Measurements from ENCODE around the gene ALAS1. TPM values are rescaled to one million over a fixed set of nuclear protein-coding genes. Genes with fewer than 3 reads are reported as not detected.

Gene ALAS1
- total RNA-seq, 1 experiment from 2014 or later, result 80.2 TPM

- no peak for DNase-seq
- no peak for TF ChIP-seq CTCF (IDR thresholded peaks at IDR 0.05; ENCODE audit: unreplicated experiment)
- H3K4me3 Mint-ChIP-seq (ENCODE audit: low read depth, unreplicated experiment), result no peak overlapping the region
- CTCF ChIA-PET, result no interaction called here
- H3K27me3 Mint-ChIP-seq (ENCODE audit: unreplicated experiment), result no peaks in the 10 kb centered on the region
- peaks cover 78% of the 10 kb centered on the region for H3K36me3 Mint-ChIP-seq (ENCODE audit: insufficient read depth, unreplicated experiment)
- H3K4me1 Mint-ChIP-seq (ENCODE audit: low read depth, unreplicated experiment), result peaks cover 9% of the 10 kb centered on the region
- no peak overlapping the region for H3K27ac Mint-ChIP-seq (ENCODE audit: unreplicated experiment)
- intact Hi-C loops (cut with micrococcal nuclease; ENCODE audit: unreplicated experiment), result no loop called here
- BruUV-seq (replicated peaks), result no TSS peak
- H3K9me3 Mint-ChIP-seq (ENCODE audit: low read depth, unreplicated experiment), result no peaks in the 10 kb centered on the region
Measured at GRCh38 chr3:52208556-52208955, 10.6 kb downstream of the ALAS1 start.

GRCh38 chr3:52210037-52210436, 12.1 kb downstream of the ALAS1 start:
- Mint-ChIP-seq H3K4me1 (ENCODE audit: low read depth, unreplicated experiment) (peaks cover 9% of the 10 kb centered on the region), H3K36me3 (ENCODE audit: insufficient read depth, unreplicated experiment) (peaks cover 77% of the 10 kb centered on the region), H3K9me3 (ENCODE audit: low read depth, unreplicated experiment) (no peaks in the 10 kb centered on the region), H3K4me3 (ENCODE audit: low read depth, unreplicated experiment) (no peak overlapping the region), H3K27ac (ENCODE audit: unreplicated experiment) (peak overlapping the region; percentile 85), H3K27me3 (ENCODE audit: unreplicated experiment) (no peaks in the 10 kb centered on the region)
- TF ChIP-seq CTCF (IDR thresholded peaks at IDR 0.05; ENCODE audit: unreplicated experiment), result no peak
- no peak for DNase-seq
- no TSS peak for BruUV-seq (replicated peaks)
- intact Hi-C loops (cut with micrococcal nuclease; ENCODE audit: unreplicated experiment), result no loop called here
- CTCF ChIA-PET, result interaction anchor here (1.0 kb wide), 1 partner anchor 29 kb away, joined by 4 read pairs; no protein-coding TSS in a partner anchor

DNA sequence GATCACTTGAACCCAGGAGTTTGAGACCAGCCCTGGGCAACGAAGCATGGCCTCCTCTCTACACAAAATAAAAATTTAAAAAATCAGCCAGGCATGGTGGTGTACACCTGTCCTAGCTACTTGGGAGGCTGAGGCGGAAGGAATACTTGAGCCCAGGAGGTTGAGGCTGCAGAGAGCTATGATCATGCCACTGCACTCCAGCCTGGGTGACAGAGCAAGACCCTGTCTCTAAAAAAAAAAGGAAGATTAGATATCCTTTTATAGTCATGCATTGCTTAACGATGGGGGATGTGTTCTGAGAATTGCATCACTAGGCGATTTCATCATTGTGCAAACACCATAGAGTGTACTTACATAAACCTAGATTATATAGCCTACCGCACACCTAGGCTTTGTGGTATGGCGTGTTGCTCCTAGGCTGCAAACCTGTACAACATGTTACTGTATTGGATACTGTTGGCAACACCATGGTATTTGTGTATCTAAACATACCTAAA, 12.6 kb downstream of the ALAS1 start:
- intact Hi-C loops (cut with micrococcal nuclease; ENCODE audit: unreplicated experiment), result no loop called here
- Mint-ChIP-seq H3K27me3 (ENCODE audit: unreplicated experiment) (no peaks in the 10 kb centered on the region), H3K27ac (ENCODE audit: unreplicated experiment) (peak overlapping the region; percentile 85), H3K36me3 (ENCODE audit: insufficient read depth, unreplicated experiment) (peaks cover 83% of the 10 kb centered on the region), H3K9me3 (ENCODE audit: low read depth, unreplicated experiment) (no peaks in the 10 kb centered on the region), H3K4me1 (ENCODE audit: low read depth, unreplicated experiment) (peaks cover 9% of the 10 kb centered on the region), H3K4me3 (ENCODE audit: low read depth, unreplicated experiment) (no peak overlapping the region)
- TF ChIP-seq CTCF (IDR thresholded peaks at IDR 0.05; ENCODE audit: unreplicated experiment), result no peak
- BruUV-seq (replicated peaks), result no TSS peak
- no peak for DNase-seq
- CTCF ChIA-PET, result interaction anchor here (1.0 kb wide), 1 partner anchor 30 kb away, joined by 4 read pairs; no protein-coding TSS in a partner anchor

GRCh38 chr3:52211268-52211891, 13.4 kb downstream of the ALAS1 start:
- no peak overlapping the region for H3K27ac Mint-ChIP-seq (ENCODE audit: unreplicated experiment)
- TF ChIP-seq CTCF (IDR thresholded peaks at IDR 0.05; ENCODE audit: unreplicated experiment), result no peak
- H3K36me3 Mint-ChIP-seq (ENCODE audit: insufficient read depth, unreplicated experiment), result peaks cover 81% of the 10 kb centered on the region
- intact Hi-C loops (cut with micrococcal nuclease; ENCODE audit: unreplicated experiment), result no loop called here
- peaks cover 11% of the 10 kb centered on the region for H3K4me1 Mint-ChIP-seq (ENCODE audit: low read depth, unreplicated experiment)
- no peaks in the 10 kb centered on the region for H3K27me3 Mint-ChIP-seq (ENCODE audit: unreplicated experiment)
- no peaks in the 10 kb centered on the region for H3K9me3 Mint-ChIP-seq (ENCODE audit: low read depth, unreplicated experiment)
- no peak for DNase-seq
- BruUV-seq (replicated peaks), result no TSS peak
- no peak overlapping the region for H3K4me3 Mint-ChIP-seq (ENCODE audit: low read depth, unreplicated experiment)
- CTCF ChIA-PET, result no interaction called here
